CD4-positive, alpha-beta T cell (primary cell): ENCODE measurements around the gene KRTAP5-2. TPM values are rescaled to one million over a fixed set of nuclear protein-coding genes. Genes with fewer than 3 reads are reported as not detected.

Experiments used
- ATAC-seq: fragments of 200-7000 bp; cut with Tn5 transposase; one replicate; pipeline ENCODE4 v1.10.0; 2022; ENCODE audit warnings: mild to moderate bottlenecking; ENCODE audit not compliant: poor library complexity
- CTCF ChIA-PET: fragments of 350-600 bp; sonication (Branson Sonifier 250); formaldehyde crosslinking; loops from one replicate; lab custom pipeline; 2021; ENCODE audit warnings: antibody characterized with exemption, inconsistent platforms; lab: Charles Lee
- POLR2A ChIA-PET: fragments of 350-600 bp; sonication (Branson Sonifier 250); formaldehyde crosslinking; loops from one replicate; lab custom pipeline; 2021; ENCODE audit warnings: antibody characterized with exemption, inconsistent platforms; lab: Charles Lee
- DNase-seq, 14 experiments: peaks; one replicate each; pipeline ENCODE4 v3.0.0-alpha.2; 2013 to 2020; ENCODE audit warnings: mixed read lengths in 2 of 14
- H3K27ac ChIP-seq, 2 donors: one replicate each; pipeline versions ENCODE4 v1.5.1 to v1.7.0; 2013; ENCODE audit warnings: low read length in 2 of 2, low read depth in 1 of 2, mild to moderate bottlenecking in 1 of 2
- H3K27me3 ChIP-seq, 2 experiments: 1 replicate in 1 of 2; 2 replicates in 1 of 2; pipeline versions ENCODE4 v1.6.1 to v1.7.0; 2013; ENCODE audit warnings: low read length in 2 of 2, control low read depth in 1 of 2, mild to moderate bottlenecking in 1 of 2, moderate library complexity in 1 of 2; ENCODE audit not compliant: insufficient read depth in 2 of 2, control insufficient read depth in 1 of 2
- H3K36me3 ChIP-seq: one replicate; pipeline ENCODE4 v1.6.1; 2013; ENCODE audit warnings: low read length, control low read depth; ENCODE audit not compliant: insufficient read depth
- H3K4me1 ChIP-seq: one replicate; pipeline ENCODE4 v1.6.1; 2013; ENCODE audit warnings: low read length, control low read depth; ENCODE audit not compliant: insufficient read depth
- H3K4me3 ChIP-seq: one replicate; pipeline ENCODE4 v1.5.1; 2013; ENCODE audit warnings: mild to moderate bottlenecking, low read length, moderate library complexity
- H3K9me3 ChIP-seq, 2 experiments: 1 replicate in 1 of 2; 2 replicates in 1 of 2; pipeline versions ENCODE4 v1.6.1 to v1.7.0; 2013; ENCODE audit warnings: low read length in 2 of 2, mild to moderate bottlenecking in 2 of 2, control low read depth in 1 of 2, moderate library complexity in 1 of 2; ENCODE audit not compliant: control insufficient read depth in 1 of 2, insufficient read depth in 1 of 2
- H3K27ac Mint-ChIP-seq: one replicate; pipeline ENCODE4 v1.8.0; 2020; ENCODE audit warnings: mixed read lengths
- H3K27me3 Mint-ChIP-seq: one replicate; pipeline ENCODE4 v1.8.0; 2021; ENCODE audit warnings: mixed read lengths
- H3K36me3 Mint-ChIP-seq: one replicate; pipeline ENCODE4 v1.8.0; 2021; ENCODE audit warnings: low read depth, mixed read lengths
- H3K4me1 Mint-ChIP-seq: one replicate; pipeline ENCODE4 v1.8.0; 2021; ENCODE audit warnings: low read depth, mixed read lengths
- H3K4me3 Mint-ChIP-seq: one replicate; pipeline ENCODE4 v1.8.0; 2020; ENCODE audit warnings: mild to moderate bottlenecking, mixed read lengths
- H3K9me3 Mint-ChIP-seq: one replicate; pipeline ENCODE4 v1.8.0; 2020; ENCODE audit warnings: mixed read lengths
- CTCF ChIP-seq: fragments of 200-600 bp; IDR thresholded peaks from one replicate; pipeline ENCODE4 v1.8.0; 2022; ENCODE audit warnings: antibody characterized with exemption, mild to moderate bottlenecking
- intact Hi-C, 2 experiments: fragments of 100-400 bp; cut with DNase I in 1 of 2; cut with micrococcal nuclease in 1 of 2; formaldehyde crosslinking; loops; one replicate each; pipeline versions ENCODE4 v1.15.1 to v1.9.0; 2023 to 2025; cut with DNase I, micrococcal nuclease
- total RNA-seq, 174 experiments: library from RNA in 2 of 174; stranded (reverse) in 2 of 174; gene quantifications; one replicate each; pipeline ENCODE4 v1.2.3 and lab custom pipeline; 2021 to 2026

KRTAP5-2 gene
- total RNA-seq, 2 experiments from 2014 or later: not detected

- Mint-ChIP-seq H3K27ac (peak overlapping the region; percentile 30), H3K9me3 (no peaks in the 10 kb centered on the region), H3K4me1 (no peaks in the 10 kb centered on the region), H3K27me3 (peaks cover 22% of the 10 kb centered on the region), H3K36me3 (peaks cover 15% of the 10 kb centered on the region), H3K4me3 (no peak overlapping the region)
- no peak for TF ChIP-seq CTCF
- Histone ChIP-seq H3K27me3 (peaks cover 0 to 6% of the 10 kb centered on the region in 2 experiments), H3K4me3 (no peak overlapping the region), H3K9me3 (peaks cover 0 to 5% of the 10 kb centered on the region in 2 experiments), H3K36me3 (peaks cover 7% of the 10 kb centered on the region), H3K27ac (no peak overlapping the region), H3K4me1 (no peaks in the 10 kb centered on the region)
- CTCF ChIA-PET: interaction anchor here (1.3 kb wide), 1 partner anchor 16 kb away, joined by 5 read pairs; no protein-coding TSS in a partner anchor
- ATAC-seq (no peak), DNase-seq (peak in 1 of 14 experiments; percentile 23)
- POLR2A ChIA-PET: no interaction called here
- intact Hi-C loops: no loop called here
These were observed 40.0 kb downstream of the KRTAP5-2 start for GRCh38 chr11:1557904-1558774.

- Mint-ChIP-seq H3K4me3 (no peak overlapping the region), H3K27me3 (peaks cover 30% of the 10 kb centered on the region), H3K27ac (no peak overlapping the region), H3K4me1 (no peaks in the 10 kb centered on the region), H3K36me3 (peaks cover 11% of the 10 kb centered on the region), H3K9me3 (no peaks in the 10 kb centered on the region)
- DNase-seq (no peak), ATAC-seq (no peak)
- Histone ChIP-seq H3K4me3 (no peak overlapping the region), H3K4me1 (no peaks in the 10 kb centered on the region), H3K27me3 (peaks cover 0 to 6% of the 10 kb centered on the region in 2 experiments), H3K27ac (no peak overlapping the region), H3K9me3 (peaks cover 0 to 5% of the 10 kb centered on the region in 2 experiments), H3K36me3 (peaks cover 7% of the 10 kb centered on the region)
- ChIA-PET CTCF (interaction anchor here (1.3 kb wide), 1 partner anchor 17 kb away, joined by 5 read pairs; no protein-coding TSS in a partner anchor), POLR2A (no interaction called here)
- intact Hi-C loops: no loop called here
- no peak for TF ChIP-seq CTCF
These were observed 40.8 kb downstream of the KRTAP5-2 start for GRCh38 chr11:1557051-1557884.

- no peak for TF ChIP-seq CTCF
- no peaks in the 10 kb centered on the region for H3K4me1 ChIP-seq
- H3K36me3 ChIP-seq: peaks cover 7% of the 10 kb centered on the region
- H3K4me1 Mint-ChIP-seq: no peaks in the 10 kb centered on the region
- CTCF ChIA-PET: no interaction called here
- H3K9me3 Mint-ChIP-seq: no peaks in the 10 kb centered on the region
- intact Hi-C loops: no loop called here
- H3K27ac Mint-ChIP-seq: peak overlapping the region; percentile 63
- POLR2A ChIA-PET: no interaction called here
- ATAC-seq: no peak
- H3K9me3 ChIP-seq: peaks cover 0 to 5% of the 10 kb centered on the region in 2 experiments
- DNase-seq: no peak
- H3K27me3 ChIP-seq: peaks cover 0 to 6% of the 10 kb centered on the region in 2 experiments
- no peak overlapping the region for H3K27ac ChIP-seq
- no peak overlapping the region for H3K4me3 ChIP-seq
- H3K27me3 Mint-ChIP-seq: peaks cover 31% of the 10 kb centered on the region
- no peak overlapping the region for H3K4me3 Mint-ChIP-seq
- peaks cover 9% of the 10 kb centered on the region for H3K36me3 Mint-ChIP-seq
These were observed 41.7 kb downstream of the KRTAP5-2 start for GRCh38 chr11:1556278-1556902.
